GM18508 (cell line): ENCODE data around the gene CPNE1.

ENCODE experiments used
- ATAC-seq: cut with Tn5 transposase; IDR thresholded peaks from one replicate; pipeline ENCODE4 v1.9.1; 2021; ENCODE audit warnings: moderate number of reproducible peaks; ENCODE audit not compliant: insufficient read depth, unreplicated experiment

CPNE1 gene

GRCh38 chr20:35625584-35626385, 38.9 kb downstream of the CPNE1 start:
- ATAC-seq: no peak

GRCh38 chr20:35621560-35621946, 43.1 kb downstream of the CPNE1 start:
- no peak for ATAC-seq

DNA sequence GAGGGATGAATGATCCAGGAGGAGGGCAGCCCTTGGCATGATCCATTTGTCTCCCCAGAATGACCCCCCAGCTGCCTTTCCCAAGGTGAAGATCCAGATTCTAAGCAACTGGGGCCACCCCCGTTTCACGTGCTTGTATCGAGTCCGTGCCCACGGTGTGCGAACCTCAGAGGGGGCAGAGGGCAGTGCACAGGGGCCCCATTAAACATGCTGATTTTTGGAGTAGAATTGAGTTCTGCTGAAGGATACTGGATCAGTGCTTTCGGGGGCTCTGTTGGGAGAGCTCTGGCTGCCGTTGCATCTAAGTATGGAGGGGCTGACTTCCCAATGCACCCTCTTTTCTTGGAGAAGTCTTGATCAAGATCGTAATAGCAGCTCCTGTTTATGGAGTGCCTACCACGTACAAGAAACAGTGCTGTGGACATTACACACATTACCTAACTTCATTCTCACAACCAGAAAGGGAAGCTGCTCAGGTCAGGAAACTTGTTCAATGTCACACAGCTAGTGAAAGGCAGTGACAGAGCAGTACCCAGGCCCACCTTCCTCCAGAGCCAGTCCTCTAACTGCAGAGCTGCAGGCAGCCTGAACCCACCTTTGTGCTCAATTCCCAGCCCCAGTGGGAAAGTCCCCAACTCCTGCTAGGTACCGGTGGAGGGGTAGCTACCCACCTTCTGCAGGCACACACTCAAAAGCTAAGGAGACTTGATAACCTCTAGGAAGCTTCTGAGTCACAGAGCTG, 43.7 kb downstream of the CPNE1 start:
- no peak for ATAC-seq

- ATAC-seq: no peak
These were observed 45.3 kb downstream of the CPNE1 start for GRCh38 chr20:35619196-35620095.

- ATAC-seq: no peak
These were observed 46.2 kb downstream of the CPNE1 start for GRCh38 chr20:35618263-35619131.

DNA sequence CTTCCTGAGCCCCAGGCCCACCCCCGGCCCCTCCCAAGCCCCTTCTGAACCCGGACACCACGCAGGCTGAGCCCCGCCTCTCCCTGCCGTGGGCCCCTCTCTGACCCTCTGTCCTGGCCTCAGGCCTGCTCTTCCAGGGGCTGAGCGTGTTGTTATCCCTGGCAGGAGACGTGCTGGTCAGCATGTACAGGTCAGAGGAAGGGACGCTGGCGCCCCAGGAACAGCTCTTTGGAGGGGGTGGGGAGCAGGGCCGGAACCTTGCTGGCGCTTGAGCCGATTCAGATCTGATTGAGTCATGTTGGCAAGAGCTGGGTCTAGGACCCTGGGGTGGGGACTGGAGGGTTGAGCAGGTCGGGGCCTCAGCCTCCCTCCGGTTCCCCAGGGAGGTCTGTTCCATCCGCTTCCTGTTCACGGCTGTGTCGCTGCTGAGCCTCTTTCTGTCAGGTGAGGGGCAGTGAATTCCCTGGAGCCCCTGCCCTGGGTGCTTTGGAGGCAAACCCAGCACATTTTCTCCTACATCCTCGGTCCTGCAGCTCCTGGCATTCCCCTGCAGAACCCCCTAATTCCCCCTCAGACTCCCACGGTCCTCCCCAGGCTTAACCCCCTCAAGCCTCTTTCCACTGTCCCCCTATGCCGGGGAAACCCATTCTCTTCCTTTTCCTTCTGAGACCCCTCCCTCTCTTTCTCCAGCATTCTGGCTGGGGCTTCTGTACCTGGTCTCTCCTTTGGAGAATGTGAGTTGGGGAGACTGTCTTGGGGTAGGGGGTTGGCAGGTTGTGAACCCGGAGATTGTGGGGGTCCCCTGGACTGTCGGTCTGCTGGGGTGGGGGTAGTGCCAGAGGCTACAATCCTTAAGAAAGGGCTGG, 47.1 kb downstream of the CPNE1 start:
- ATAC-seq: no peak

GRCh38 chr20:35616465-35617396, 48.0 kb downstream of the CPNE1 start:
- peak; percentile 43 for ATAC-seq

- ATAC-seq: peak; percentile 10
These were observed 48.8 kb downstream of the CPNE1 start, which contains the start of gene SPAG4 for GRCh38 chr20:35615667-35616464. Gene SPAG4 (plus strand): TSS chr20:35615829. CDS start chr20:35616004, 175 bp downstream.

DNA sequence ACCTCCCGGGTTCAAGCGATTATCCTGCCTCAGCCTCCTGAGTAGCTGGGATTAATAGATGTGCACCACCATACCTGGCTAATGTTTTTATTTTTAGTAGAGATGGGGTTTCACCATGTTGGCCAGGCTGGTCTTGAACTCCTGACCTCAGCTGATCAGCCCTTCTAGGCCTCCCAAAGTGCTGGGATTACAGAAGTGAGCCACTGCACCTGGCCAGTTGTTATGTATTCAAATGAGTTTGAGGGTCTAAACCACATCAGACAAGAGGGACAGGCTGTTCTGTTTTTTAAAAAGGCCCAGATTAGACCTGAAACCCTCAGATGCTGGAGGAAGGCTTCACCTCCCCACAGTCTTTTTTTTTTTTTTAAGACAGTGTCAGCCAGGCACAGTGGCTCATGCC, 53.2 kb downstream of the CPNE1 start:
- no peak for ATAC-seq

GRCh38 chr20:35610833-35611427, 53.8 kb downstream of the CPNE1 start:
- no peak for ATAC-seq

DNA sequence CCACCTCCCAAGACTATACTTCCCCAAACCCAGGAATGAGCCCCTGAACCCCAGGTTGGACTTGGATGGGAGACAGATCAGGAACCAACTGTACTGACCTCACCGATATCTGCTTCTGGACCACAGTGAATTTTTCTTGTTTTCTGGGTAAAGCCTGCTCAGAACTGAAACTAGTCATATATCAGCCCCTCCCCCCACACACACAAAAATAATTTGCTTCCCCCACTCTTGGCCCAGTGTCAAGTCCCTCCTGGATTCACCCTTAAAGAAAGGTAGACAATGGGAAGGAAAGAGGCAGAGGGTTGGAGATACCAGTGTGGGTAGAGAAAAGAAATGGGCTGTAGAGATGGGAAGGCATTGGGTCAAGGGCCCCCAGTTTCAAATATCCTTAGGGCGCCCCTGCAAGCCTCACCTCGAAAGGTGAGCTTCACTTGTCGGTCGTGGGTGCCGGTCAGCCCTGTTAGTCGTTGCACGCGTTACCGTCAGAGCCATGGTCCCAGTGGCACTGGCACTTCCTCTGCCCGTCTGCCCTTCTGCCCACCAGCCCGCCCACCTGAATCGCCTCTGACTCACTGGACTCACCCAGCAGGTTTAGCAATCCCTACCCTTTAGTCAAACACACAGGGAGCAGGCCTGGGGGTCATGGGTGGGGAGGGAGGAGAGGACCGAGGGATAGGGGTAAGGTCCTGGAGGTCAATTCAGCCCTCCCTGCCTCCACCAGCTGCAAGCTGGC, 57.5 kb downstream of the CPNE1 start:
- no peak for ATAC-seq

- no peak for ATAC-seq
These were observed 58.6 kb downstream of the CPNE1 start for GRCh38 chr20:35606127-35606526.

DNA sequence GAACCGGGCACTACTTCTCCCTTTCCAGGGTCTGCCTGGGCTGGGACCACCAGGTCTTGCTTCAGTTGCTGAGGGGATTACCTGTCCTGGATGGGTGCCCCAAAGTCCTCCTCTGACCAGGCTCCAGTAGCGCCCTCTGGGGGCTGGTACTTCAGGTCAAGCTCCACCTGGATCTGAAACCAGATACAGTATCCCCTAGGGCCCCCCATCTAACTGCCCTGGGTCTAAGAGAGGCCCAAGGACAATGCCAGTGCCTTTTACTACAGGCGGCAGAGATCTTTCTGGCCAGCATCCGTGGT, 60.3 kb downstream of the CPNE1 start:
- no peak for ATAC-seq

- no peak for ATAC-seq
These were observed 60.8 kb downstream of the CPNE1 start for GRCh38 chr20:35603695-35604448.

DNA sequence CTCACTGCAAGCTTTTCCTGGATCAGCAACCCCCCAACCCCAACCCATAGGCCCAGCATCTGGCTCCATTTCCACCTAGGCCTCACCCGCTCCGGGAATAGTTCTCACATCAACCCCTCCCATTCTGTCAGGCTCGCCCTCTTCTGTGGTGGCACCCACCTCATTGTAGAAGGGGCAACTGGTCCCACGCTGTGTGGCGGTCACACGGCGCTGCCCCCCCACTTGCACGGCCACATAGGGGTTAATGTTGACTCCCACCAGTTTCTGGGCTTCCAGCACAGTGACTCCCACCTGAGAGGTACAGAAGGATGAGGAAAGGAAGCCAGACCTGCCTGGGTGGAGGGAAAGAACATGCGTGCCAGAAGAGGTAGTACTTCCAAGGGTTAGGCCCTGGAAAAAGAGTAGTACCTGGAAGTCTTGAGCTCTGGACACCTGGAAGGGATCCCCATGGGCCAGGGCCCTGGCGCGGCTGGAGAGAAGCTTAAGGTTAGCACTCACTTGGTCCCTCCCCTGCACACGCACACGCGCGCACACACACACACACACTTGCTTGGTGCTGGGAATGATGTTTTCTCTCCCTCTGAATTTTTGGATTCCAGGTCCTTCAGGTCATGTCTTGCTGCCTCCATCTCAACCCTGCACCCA, 61.7 kb downstream of the CPNE1 start:
- ATAC-seq: no peak
